Measurements from ENCODE around the gene GRIP1.

GRIP1 gene
- 2.5 to 2.7 reads per million in 2 donors for total RNA-seq

GRCh38 chr12:66678338-66679275, at the start of gene GRIP1:
Gene GRIP1 (minus strand): TSS chr12:66679076. CDS start chr12:66678904, 172 bp downstream.
- DNase-seq, result no peak

DNA sequence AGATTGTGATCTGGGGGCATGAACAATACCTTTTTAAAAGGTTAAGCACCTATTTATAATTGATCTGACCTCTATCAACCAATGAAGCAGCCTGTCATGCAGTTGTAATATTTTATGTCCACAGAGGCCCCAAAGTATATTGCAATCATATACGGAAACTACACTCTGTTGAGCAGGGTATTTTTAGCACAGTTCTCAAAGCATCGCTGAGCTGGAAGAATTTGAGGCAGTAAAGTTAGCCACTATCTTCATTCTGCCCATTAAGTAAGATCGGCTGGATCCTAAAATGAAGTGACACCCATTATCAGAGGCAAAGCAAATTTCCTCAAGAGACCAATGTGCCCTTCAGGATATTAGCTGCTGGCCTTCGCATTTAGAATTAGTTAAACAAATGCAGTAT, 47.7 kb upstream of the GRIP1 start:
- DNase-seq, result no peak

DNA sequence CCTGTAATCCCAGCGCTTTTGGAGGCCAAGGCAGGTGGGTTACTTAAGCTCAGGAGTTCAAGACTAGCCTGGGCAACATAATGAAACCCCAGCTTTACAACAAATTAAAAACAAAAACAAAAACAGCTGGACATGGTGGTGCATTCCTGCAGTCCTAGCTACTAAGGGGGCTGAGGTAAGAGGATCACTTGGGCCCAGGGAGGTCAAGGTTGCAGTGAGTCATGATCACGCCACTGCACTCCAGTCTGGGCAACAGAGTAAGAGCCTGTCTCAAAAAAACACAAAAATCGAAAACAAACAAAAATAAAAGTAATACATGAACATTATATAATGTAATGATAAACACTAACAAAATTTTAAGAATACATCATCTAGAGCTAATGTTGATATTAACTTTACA, 46.2 kb upstream of the GRIP1 start:
- DNase-seq, result no peak

- DNase-seq, result no peak
Observed at GRCh38 chr12:66724616-66725015, 45.7 kb upstream of the GRIP1 start.

- DNase-seq, result no peak
Observed at GRCh38 chr12:66724026-66724425, 45.1 kb upstream of the GRIP1 start.

DNA sequence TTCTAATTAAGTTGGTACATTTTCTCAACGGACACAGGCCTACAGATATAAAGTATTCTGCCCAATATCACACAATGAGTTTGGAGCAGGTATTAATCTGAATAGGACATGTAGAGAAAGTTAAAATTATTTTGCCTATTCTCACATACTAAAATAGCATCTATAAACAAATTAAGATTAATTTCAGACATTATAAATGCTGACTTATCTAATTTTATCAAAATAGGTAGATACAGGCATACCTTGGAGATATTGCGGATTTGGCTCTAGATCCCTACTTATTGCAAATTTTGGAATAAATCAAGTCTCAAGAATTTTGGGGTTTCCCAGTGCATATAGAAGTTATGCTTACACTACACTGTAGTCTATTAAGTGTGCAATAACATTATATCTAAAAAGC, 41.0 kb upstream of the GRIP1 start:
- no peak for DNase-seq

GRCh38 chr12:66717036-66717673, 38.3 kb upstream of the GRIP1 start:
- no peak for DNase-seq

DNA sequence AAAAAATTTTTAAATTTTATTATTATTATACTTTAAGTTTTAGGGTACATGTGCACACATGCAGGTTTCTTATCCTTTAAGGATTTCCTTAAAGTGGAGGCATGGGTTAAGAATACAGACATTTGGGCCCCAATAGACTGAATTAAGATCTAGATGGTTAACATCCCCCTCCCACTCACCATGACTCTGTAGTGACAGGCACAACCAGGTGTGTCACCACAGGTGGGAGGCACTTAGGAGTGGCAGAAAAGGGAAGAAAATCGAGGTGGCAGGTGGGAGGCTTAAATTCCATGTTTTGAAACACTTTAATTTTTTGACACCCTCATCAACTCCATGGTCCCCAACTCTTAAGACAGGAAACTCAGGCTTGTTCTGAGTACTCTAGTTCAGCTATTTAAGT, 37.6 kb upstream of the GRIP1 start:
- no peak for DNase-seq

DNA sequence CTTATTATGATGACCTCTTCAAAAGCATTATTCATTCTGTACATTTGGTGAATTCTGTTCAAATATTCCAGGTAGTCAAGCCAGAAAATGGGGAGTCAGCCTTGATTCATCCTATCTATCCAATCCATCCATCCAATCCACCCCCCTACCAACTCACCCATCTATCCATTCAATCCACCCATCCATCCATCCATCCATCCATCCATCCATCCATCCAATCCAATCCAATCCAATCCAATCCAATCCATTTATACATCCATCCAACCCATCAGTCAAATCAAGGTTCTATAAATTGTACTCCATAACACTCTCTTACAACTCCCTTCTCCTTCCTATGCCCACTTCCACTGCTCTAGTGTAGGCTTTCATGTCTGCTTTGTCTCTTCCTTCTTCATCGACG, 35.8 kb upstream of the GRIP1 start:
- no peak for DNase-seq

DNA sequence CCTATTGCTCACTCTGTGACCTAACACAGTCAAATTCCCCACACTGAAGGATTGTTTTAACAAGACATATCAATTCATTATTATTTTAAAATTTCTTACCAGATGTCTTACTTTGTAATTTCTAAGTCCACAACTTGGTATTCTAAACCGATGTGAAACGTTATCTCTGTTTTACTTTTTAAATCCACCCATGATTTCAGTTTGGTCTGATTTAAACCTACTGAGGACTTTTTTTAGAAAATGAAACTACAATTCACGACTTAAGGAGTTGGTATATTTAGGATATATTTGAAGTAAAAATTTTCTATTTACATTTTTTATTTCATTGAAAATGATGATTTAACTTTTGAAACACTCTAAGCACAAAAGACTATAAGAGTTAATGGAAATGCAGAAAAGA, 35.1 kb upstream of the GRIP1 start:
- no peak for DNase-seq

DNA sequence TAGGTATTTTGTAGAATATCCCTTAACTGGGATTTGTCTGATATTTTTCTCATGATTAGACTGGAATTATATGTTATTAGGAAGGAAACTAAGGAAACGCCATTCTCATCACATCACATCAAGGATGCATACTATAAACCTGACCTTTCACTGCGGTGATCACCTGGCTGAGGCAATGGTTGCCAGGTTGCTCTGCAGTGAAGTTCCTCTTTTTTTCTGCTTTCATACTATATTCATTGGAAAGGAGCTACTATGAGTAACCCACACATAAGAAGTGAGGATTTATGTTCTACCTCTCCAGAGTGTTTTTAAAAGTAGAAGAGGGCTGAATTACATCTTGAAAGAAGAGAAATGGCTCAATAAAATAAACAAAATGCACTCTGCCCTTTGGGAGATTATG, 31.0 kb upstream of the GRIP1 start:
- DNase-seq, result no peak

GRCh38 chr12:66709457-66709773, 30.5 kb upstream of the GRIP1 start:
- no peak for DNase-seq

GRCh38 chr12:66708704-66709456, 30.0 kb upstream of the GRIP1 start:
- DNase-seq, result no peak

- no peak for DNase-seq
Observed at GRCh38 chr12:66707002-66707697, 28.3 kb upstream of the GRIP1 start.

GRCh38 chr12:66699738-66700482, 21.0 kb upstream of the GRIP1 start:
- no peak for DNase-seq

DNA sequence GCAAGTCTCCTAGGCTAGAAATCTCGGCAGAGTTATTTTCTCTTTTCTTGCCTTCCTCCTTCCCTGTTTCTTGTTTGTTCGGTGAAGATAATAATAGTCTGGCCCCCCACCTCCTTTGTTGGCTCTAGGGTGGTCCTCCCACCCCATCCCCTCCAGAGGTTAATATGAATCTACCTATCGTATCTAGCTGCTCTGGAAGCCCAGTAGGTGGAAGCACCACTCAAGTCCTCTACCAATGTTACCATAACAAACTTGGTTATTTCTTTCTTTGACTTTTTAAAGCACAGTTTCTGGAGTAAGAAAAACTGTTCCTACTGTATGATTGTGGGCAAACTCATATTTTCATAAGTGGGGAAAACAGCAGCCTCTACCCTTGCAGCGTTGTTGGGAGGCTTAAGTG, 19.7 kb upstream of the GRIP1 start:
- no peak for DNase-seq

DNA sequence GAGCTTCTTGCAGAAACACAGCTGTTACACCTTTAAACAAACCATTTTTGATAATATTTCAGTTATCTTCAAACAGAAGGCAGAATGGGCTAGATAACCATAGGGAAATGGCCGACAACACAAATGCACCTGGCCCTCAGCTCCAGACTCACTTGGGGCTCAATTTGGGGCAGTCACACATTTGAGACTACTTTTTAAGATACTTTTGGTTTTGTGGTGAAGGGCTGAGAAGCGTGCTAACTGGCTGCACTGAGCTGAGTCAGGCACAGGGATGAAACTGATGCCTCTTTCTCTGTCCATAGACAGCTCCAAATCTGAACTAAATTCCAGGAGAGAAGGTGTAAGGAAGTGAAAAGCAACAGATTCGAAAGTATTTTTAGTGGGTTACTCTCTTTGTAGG, 18.5 kb upstream of the GRIP1 start:
- DNase-seq, result no peak

GRCh38 chr12:66694666-66695613, 16.1 kb upstream of the GRIP1 start:
- DNase-seq, result no peak

- DNase-seq, result no peak
Observed at GRCh38 chr12:66693901-66694513, 15.1 kb upstream of the GRIP1 start.

DNA sequence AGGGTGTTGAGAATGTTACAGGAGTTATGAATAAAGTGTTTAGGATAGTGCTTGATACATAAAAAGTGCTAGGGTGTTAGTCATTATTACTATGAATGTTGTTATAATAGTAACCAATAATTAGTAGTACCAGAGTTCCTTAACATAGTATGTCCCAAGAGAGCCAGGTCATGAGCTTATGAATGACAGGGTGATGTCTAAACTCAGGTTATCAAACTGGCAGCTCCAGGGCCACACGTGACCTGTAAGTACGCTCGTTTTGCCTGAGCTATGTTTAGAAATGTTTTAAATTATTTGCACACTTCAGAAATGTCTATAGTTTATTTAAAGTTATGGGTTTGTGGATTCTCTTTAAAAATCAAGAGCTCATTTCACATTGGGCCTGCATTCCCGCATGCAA, 14.1 kb upstream of the GRIP1 start:
- DNase-seq, result no peak

GRCh38 chr12:66692170-66692569, 13.3 kb upstream of the GRIP1 start:
- no peak for DNase-seq
